H9 (cell line): ENCODE data around the gene SUMO2. TPM values are rescaled to one million over a fixed set of nuclear protein-coding genes. Genes with fewer than 3 reads are reported as not detected.

ENCODE experiments used
- DNase-seq: peaks from one replicate; pipeline ENCODE4 v3.0.0-alpha.2; 2017
- H2AFZ ChIP-seq: one replicate; pipeline ENCODE4 v1.6.1; 2013; ENCODE audit warnings: mild to moderate bottlenecking, low read length, control low read depth, moderate library complexity
- H2AK5ac ChIP-seq: 2 replicates; pipeline ENCODE4 v1.6.1; 2013; ENCODE audit warnings: low read length, control low read depth, mixed read lengths; ENCODE audit not compliant: insufficient read length
- H2BK120ac ChIP-seq: one replicate; pipeline ENCODE4 v1.6.1; 2013; ENCODE audit warnings: low read depth, mild to moderate bottlenecking, low read length, control low read depth, inconsistent platforms; ENCODE audit not compliant: poor library complexity, severe bottlenecking
- H2BK12ac ChIP-seq: 2 replicates; pipeline ENCODE4 v1.6.1; 2013; ENCODE audit warnings: low read length, control low read depth, mixed read lengths, low read depth; ENCODE audit not compliant: insufficient read length
- H2BK15ac ChIP-seq: 2 replicates; pipeline ENCODE4 v1.6.1; 2013; ENCODE audit warnings: low read depth, low read length, control low read depth
- H2BK20ac ChIP-seq: one replicate; pipeline ENCODE4 v1.6.1; 2013; ENCODE audit warnings: low read depth, mild to moderate bottlenecking, low read length, control low read depth, inconsistent platforms; ENCODE audit not compliant: poor library complexity, severe bottlenecking
- H2BK5ac ChIP-seq: 2 replicates; pipeline ENCODE4 v1.6.1; 2013; ENCODE audit warnings: low read length, control low read depth, mixed read lengths; ENCODE audit not compliant: insufficient read length
- H3K14ac ChIP-seq: 2 replicates; pipeline ENCODE4 v1.6.1; 2013; ENCODE audit warnings: low read length, control low read depth; ENCODE audit not compliant: insufficient read depth
- H3K18ac ChIP-seq: 2 replicates; pipeline ENCODE4 v1.6.1; 2013; ENCODE audit warnings: low read depth, mild to moderate bottlenecking, mixed read lengths, low read length, control low read depth; ENCODE audit not compliant: insufficient read length
- H3K23ac ChIP-seq: 2 replicates; pipeline ENCODE4 v1.6.1; 2013; ENCODE audit warnings: low read length, control low read depth, mixed read lengths, low read depth; ENCODE audit not compliant: insufficient read length
- H3K23me2 ChIP-seq: 2 replicates; pipeline ENCODE4 v1.6.1; 2013; ENCODE audit warnings: low read depth, mild to moderate bottlenecking, mixed read lengths, low read length, control low read depth; ENCODE audit not compliant: insufficient read length, poor library complexity, severe bottlenecking
- H3K27ac ChIP-seq: 2 replicates; pipeline ENCODE4 v1.5.1; 2013; ENCODE audit warnings: low read length, control low read depth, mixed read lengths, low read depth; ENCODE audit not compliant: insufficient read length
- H3K27me3 ChIP-seq: 2 replicates; pipeline ENCODE4 v1.6.1; 2013; ENCODE audit warnings: low read length, control low read depth, inconsistent platforms; ENCODE audit not compliant: insufficient read depth
- H3K4ac ChIP-seq: 2 replicates; pipeline ENCODE4 v1.6.1; 2013; ENCODE audit warnings: low read depth, mild to moderate bottlenecking, control low read depth, inconsistent platforms, low read length, moderate library complexity
- H3K4me1 ChIP-seq: 2 replicates; pipeline ENCODE4 v1.6.1; 2013; ENCODE audit warnings: low read length, control low read depth, inconsistent platforms; ENCODE audit not compliant: insufficient read depth
- H3K4me2 ChIP-seq: 2 replicates; pipeline ENCODE4 v1.6.1; 2013; ENCODE audit warnings: low read length, control low read depth, mixed read lengths; ENCODE audit not compliant: insufficient read length, insufficient read depth
- H3K56ac ChIP-seq: 2 replicates; pipeline ENCODE4 v1.6.1; 2013; ENCODE audit warnings: low read depth, mild to moderate bottlenecking, mixed read lengths, low read length, control low read depth; ENCODE audit not compliant: insufficient read length
- H3K79me1 ChIP-seq: 2 replicates; pipeline ENCODE4 v1.6.1; 2013; ENCODE audit warnings: low read depth, mild to moderate bottlenecking, moderate library complexity, low read length, control low read depth, inconsistent platforms; ENCODE audit not compliant: insufficient read depth, poor library complexity, severe bottlenecking
- H3K79me2 ChIP-seq: 2 replicates; pipeline ENCODE4 v1.6.1; 2013; ENCODE audit warnings: low read length, control low read depth, inconsistent platforms; ENCODE audit not compliant: insufficient read depth
- H3K9ac ChIP-seq: 2 replicates; pipeline ENCODE4 v1.6.1; 2013; ENCODE audit warnings: low read length, control low read depth, mixed read lengths; ENCODE audit not compliant: insufficient read length; ENCODE audit errors: extremely low read depth
- H3K9me3 ChIP-seq: one replicate; pipeline ENCODE4 v1.6.1; 2013; ENCODE audit warnings: low read depth, low read length, inconsistent platforms; ENCODE audit not compliant: control insufficient read depth
- H3T11ph ChIP-seq: one replicate; pipeline ENCODE4 v1.6.1; 2013; ENCODE audit warnings: mild to moderate bottlenecking, low read length, control low read depth, inconsistent platforms
- H4K20me1 ChIP-seq: one replicate; pipeline ENCODE4 v1.6.1; 2013; ENCODE audit not compliant: control insufficient read depth, insufficient read length, insufficient read depth
- H4K5ac ChIP-seq: 2 replicates; pipeline ENCODE4 v1.6.1; 2013; ENCODE audit warnings: low read depth, mild to moderate bottlenecking, mixed read lengths, low read length, control low read depth; ENCODE audit not compliant: insufficient read length
- H4K8ac ChIP-seq: replicated peaks from 2 replicates; pipeline ENCODE4 v1.6.1; 2013; ENCODE audit warnings: low read length, control low read depth, mixed read lengths, low read depth; ENCODE audit not compliant: insufficient read length
- H4K91ac ChIP-seq: 2 replicates; pipeline ENCODE4 v1.6.1; 2013; ENCODE audit warnings: low read depth, mild to moderate bottlenecking, moderate library complexity, mixed read lengths, low read length, control low read depth; ENCODE audit not compliant: insufficient read length
- H3K27ac Mint-ChIP-seq, 3 experiments: 2 replicates in 2 of 3; 3 replicates in 1 of 3; pipeline ENCODE4 v1.8.0; 2020 to 2021; ENCODE audit warnings: mixed read lengths in 3 of 3, mild to moderate bottlenecking in 1 of 3, moderate library complexity in 1 of 3
- H3K27me3 Mint-ChIP-seq: 2 replicates; pipeline ENCODE4 v1.8.0; 2021; ENCODE audit warnings: low read depth, mild to moderate bottlenecking, moderate library complexity, mixed read lengths
- H3K36me3 Mint-ChIP-seq, 3 experiments: 2 replicates in 2 of 3; 3 replicates in 1 of 3; pipeline ENCODE4 v1.8.0; 2020 to 2021; ENCODE audit warnings: low read depth in 3 of 3, mixed read lengths in 3 of 3; ENCODE audit not compliant: insufficient read depth in 1 of 3
- H3K4me1 Mint-ChIP-seq, 2 experiments: 2 replicates each; pipeline ENCODE4 v1.8.0; 2020; ENCODE audit warnings: mixed read lengths in 2 of 2
- H3K4me3 Mint-ChIP-seq, 2 experiments: 2 replicates in 1 of 2; 3 replicates in 1 of 2; pipeline ENCODE4 v1.8.0; 2020 to 2021; ENCODE audit warnings: mild to moderate bottlenecking in 2 of 2, mixed read lengths in 2 of 2, moderate library complexity in 1 of 2
- H3K9me3 Mint-ChIP-seq, 2 experiments: 2 replicates in 1 of 2; 3 replicates in 1 of 2; pipeline ENCODE4 v1.8.0; 2020; ENCODE audit warnings: mild to moderate bottlenecking in 2 of 2, mixed read lengths in 2 of 2, moderate library complexity in 1 of 2
- WGBS: extraction: QIAGEN DNeasy Blood & Tissue Kit; methylation state at CpG from one replicate; pipeline ENCODE4 v1.1.7; 2013; ENCODE audit warnings: missing lambda C conversion rate, low lambda C conversion rate, mixed read lengths; ENCODE audit not compliant: insufficient read length; ENCODE audit errors: extremely low coverage; 5-methylcytosine and 5-hydroxymethylcytosine counted together
- total RNA-seq: library from RNA; stranded (reverse); gene quantifications from 2 replicates; pipeline ENCODE4 v1.2.1, GENCODE V29; 2021
- TF ChIP-seq, protein P1 (sequence below): fragments of 200-600 bp; sonication (generic); conservative IDR thresholded peaks from 3 replicates; pipeline ENCODE4 v1.8.0; 2021; ENCODE audit warnings: antibody characterized with exemption, mild to moderate bottlenecking

The SUMO2 gene
- total RNA-seq, 1 experiment from 2014 or later = 813 TPM

DNA sequence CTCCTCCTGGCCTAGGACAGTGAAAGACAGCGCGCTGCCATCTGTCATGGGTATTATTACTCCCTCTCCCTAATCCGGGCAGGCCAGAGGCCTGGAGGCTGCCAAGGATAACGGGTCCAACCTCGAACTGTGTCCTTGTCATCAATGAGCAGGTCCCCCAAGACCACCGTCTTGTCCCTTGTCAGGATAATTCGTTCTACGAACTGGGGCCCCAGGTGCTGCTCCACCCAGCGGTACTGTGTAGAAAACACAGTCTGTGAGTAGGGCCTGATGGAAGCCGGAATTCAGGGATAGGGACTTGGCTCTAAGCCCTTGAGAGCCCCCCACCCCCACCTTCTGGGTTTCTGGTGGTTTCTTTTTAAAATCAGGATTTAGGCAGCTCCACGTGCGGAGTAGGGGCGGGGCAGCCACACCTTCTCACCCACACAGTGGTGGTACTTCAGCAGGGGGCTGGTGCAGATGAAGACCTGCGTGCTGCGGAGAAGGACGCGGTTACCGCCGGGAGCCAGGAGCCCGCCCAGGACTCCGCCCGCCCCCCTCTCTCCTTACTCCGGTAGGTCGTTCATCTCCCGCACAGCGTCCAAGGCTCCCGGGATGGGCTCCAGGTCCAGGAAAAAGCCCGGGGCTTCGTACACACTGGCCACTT is 52.0 kb downstream of the SUMO2 start:
- no peak overlapping the region for H4K91ac ChIP-seq
- Mint-ChIP-seq H3K27me3 (no peaks in the 10 kb centered on the region; the same call in 1 of the 2 replicates), H3K4me3 (peak overlapping the region; percentile 85 to 92), H3K4me1 (peaks cover 9 to 16% of the 10 kb centered on the region in 2 experiments), H3K36me3 (peaks cover 7 to 28% (median 25%) of the 10 kb centered on the region in 3 experiments), H3K27ac (peak overlapping the region; percentile 81 to 94 (median 93); a peak in 5 of 7 replicates), H3K9me3 (no peaks in the 10 kb centered on the region)
- no peak overlapping the region for H3K27ac ChIP-seq
- H3K79me2 ChIP-seq = no peaks in the 10 kb centered on the region
- no peak overlapping the region for H4K8ac ChIP-seq
- H3K9ac ChIP-seq = peak overlapping the region; percentile 63
- no peaks in the 10 kb centered on the region for H3K79me1 ChIP-seq
- H2BK12ac ChIP-seq = no peak overlapping the region
- no peak overlapping the region for H2AFZ ChIP-seq
- no peak overlapping the region for H2BK120ac ChIP-seq
- DNase-seq = peak; percentile 86
- TF ChIP-seq, protein P1, sequence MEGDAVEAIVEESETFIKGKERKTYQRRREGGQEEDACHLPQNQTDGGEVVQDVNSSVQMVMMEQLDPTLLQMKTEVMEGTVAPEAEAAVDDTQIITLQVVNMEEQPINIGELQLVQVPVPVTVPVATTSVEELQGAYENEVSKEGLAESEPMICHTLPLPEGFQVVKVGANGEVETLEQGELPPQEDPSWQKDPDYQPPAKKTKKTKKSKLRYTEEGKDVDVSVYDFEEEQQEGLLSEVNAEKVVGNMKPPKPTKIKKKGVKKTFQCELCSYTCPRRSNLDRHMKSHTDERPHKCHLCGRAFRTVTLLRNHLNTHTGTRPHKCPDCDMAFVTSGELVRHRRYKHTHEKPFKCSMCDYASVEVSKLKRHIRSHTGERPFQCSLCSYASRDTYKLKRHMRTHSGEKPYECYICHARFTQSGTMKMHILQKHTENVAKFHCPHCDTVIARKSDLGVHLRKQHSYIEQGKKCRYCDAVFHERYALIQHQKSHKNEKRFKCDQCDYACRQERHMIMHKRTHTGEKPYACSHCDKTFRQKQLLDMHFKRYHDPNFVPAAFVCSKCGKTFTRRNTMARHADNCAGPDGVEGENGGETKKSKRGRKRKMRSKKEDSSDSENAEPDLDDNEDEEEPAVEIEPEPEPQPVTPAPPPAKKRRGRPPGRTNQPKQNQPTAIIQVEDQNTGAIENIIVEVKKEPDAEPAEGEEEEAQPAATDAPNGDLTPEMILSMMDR = peak; percentile 66
- H3K18ac ChIP-seq = no peak overlapping the region
- no peak overlapping the region for H3K23ac ChIP-seq
- H3K4me1 ChIP-seq = no peaks in the 10 kb centered on the region
- no peak overlapping the region for H4K5ac ChIP-seq
- no peak overlapping the region for H3K4ac ChIP-seq
- no peak overlapping the region for H2AK5ac ChIP-seq
- H3T11ph ChIP-seq = no peak overlapping the region
- H3K14ac ChIP-seq = peak overlapping the region; percentile 86
- H4K20me1 ChIP-seq = peaks cover 4% of the 10 kb centered on the region
- no peaks in the 10 kb centered on the region for H3K9me3 ChIP-seq
- no peaks in the 10 kb centered on the region for H3K27me3 ChIP-seq
- peak overlapping the region; percentile 49 for H3K4me2 ChIP-seq
- H3K23me2 ChIP-seq = peaks cover 8% of the 10 kb centered on the region
- H2BK5ac ChIP-seq = no peak overlapping the region
- no peak overlapping the region for H2BK15ac ChIP-seq
- H2BK20ac ChIP-seq = no peak overlapping the region
- WGBS = no CpG with 5 or more reads among the region's 29 CpGs
- no peak overlapping the region for H3K56ac ChIP-seq
